Measurements from ENCODE around the gene DHX35.
A peak's percentile ranks its signal among the peaks of the same experiment; 100 is the strongest.

Gene DHX35

GRCh38 chr20:39021748-39022147 lies 59.6 kb downstream of the DHX35 start:
- no peak for DNase-seq (ENCODE audit: low spot score)

- no peak for DNase-seq (ENCODE audit: low spot score)
These were observed 63.7 kb downstream of the DHX35 start for GRCh38 chr20:39025883-39026282.

- DNase-seq (ENCODE audit: low spot score) = no peak
These were observed 67.2 kb downstream of the DHX35 start for GRCh38 chr20:39029364-39029763.

GRCh38 chr20:39032997-39033396 lies 70.9 kb downstream of the DHX35 start:
- no peak for DNase-seq (ENCODE audit: low spot score)

- no peak for DNase-seq (ENCODE audit: low spot score)
These were observed 73.9 kb downstream of the DHX35 start for GRCh38 chr20:39036011-39036410.

- no peak for DNase-seq (ENCODE audit: low spot score)
These were observed 74.7 kb downstream of the DHX35 start for GRCh38 chr20:39036851-39037250.

- DNase-seq (ENCODE audit: low spot score) = no peak
These were observed 75.9 kb downstream of the DHX35 start for GRCh38 chr20:39038047-39038446.

- peak; percentile 70 for DNase-seq (ENCODE audit: low spot score)
These were observed 76.4 kb downstream of the DHX35 start for GRCh38 chr20:39038495-39038894.

DNA sequence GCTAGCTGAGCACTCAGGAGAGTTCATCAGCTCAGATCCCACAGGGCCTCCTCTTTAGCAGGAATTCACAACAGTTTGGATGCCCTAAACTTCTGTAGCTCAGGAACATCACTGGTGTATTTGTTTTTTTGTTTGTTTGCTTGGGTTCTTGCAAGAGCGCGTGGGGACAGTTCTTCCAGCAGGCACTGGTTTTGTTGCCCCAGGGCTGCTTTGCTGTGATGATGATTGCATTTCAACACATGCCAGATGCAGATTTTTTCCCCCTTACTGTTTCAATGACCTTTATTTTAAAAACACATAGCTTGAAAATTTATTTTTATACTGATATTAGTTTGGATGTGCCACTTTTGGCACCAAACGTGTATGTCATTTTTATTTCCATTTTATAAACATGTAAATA lies 77.1 kb downstream of the DHX35 start:
- no peak for DNase-seq (ENCODE audit: low spot score)

GRCh38 chr20:39040116-39040515 lies 78.0 kb downstream of the DHX35 start:
- DNase-seq (ENCODE audit: low spot score) = no peak

- DNase-seq (ENCODE audit: low spot score) = no peak
These were observed 78.9 kb downstream of the DHX35 start for GRCh38 chr20:39041067-39041466.

DNA sequence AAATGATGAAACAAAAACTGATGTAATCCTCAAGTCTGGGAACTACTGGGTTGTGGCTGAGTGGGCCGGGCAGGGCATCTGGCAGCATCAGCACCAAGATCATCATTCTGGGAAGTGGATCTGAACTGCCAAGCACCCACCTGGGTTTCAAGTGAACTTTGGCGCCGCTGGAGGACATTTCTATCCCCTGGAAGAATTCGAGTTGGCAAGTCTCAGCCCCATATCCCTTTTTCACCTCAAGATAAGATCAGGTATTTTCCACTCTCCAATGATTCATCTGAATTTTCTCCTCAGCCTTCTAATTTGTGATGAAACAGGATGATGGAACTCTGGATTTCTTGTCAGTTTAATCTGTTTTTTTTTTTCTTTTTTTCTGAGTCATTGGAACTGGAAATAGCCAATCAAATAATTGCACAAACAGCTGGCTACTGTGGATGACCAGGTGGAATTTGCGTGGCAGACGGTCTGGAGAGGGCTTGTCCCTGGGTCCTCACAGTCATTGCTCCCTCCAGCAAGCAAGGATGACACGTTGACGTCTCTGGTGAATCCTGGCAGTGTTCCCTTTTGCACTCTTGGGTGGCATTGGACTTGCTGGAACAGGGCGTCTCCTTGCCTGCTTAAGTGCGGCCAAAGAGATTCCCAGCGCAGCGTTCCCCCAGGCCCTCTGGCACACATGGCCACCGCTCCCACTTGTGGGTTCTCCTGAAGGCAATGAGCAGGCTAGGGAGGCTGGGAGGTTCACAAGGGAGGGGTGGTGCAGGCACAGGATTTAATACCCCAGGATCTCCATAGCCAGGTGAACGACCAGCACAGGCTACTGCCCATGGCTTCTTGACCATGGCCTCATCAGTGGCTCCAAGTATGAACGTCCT lies 80.4 kb downstream of the DHX35 start:
- no peak for DNase-seq (ENCODE audit: low spot score)

GRCh38 chr20:39044501-39044900 lies 82.4 kb downstream of the DHX35 start:
- DNase-seq (ENCODE audit: low spot score) = no peak

DNA sequence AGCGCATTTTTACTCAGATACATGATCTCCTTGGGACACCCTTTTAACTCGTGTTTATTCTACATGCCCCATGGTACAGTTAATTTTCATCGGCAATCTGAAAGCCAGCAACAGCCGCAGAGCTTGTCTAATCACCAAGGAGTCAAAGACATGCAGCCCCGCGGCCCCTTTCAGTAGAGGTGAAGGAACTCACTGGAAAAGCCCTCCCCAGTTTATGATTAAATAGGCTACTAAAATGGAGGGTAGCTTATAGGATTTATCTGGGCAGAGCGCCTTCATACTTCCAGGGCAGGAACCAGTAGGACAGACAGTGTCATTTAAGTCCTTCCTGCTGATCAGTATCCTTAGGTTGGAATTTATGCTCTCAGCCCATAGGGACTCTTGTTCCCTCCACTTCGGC lies 83.5 kb downstream of the DHX35 start:
- DNase-seq (ENCODE audit: low spot score) = no peak

DNA sequence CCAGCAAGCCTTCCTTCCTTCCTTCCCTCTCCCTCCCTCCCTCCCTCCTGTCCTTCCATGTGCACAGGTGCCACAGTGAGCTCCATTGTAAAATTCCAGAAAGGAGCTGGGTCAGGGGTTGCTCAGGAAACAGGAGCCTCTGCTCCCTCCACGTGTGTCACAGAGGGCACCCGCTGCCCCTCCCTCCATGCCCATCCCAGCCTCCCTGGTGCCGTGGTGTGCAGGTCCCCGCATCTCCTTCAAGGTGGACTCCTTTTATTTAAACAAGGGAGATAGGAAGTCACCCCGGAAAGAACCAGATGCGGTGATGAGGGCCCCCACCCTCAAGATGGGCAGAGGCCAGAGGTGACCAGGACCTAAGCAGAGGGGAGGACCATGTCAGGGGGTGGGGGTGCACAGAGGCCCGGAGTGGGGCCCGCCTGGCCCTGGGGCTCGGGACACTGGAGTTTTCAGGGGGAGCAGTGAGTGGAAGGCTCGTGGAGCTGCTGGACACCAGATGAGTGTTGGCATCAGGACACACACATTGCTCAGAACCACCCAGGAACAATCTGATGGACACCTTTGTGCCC lies 85.4 kb downstream of the DHX35 start:
- DNase-seq (ENCODE audit: low spot score) = no peak

DNA sequence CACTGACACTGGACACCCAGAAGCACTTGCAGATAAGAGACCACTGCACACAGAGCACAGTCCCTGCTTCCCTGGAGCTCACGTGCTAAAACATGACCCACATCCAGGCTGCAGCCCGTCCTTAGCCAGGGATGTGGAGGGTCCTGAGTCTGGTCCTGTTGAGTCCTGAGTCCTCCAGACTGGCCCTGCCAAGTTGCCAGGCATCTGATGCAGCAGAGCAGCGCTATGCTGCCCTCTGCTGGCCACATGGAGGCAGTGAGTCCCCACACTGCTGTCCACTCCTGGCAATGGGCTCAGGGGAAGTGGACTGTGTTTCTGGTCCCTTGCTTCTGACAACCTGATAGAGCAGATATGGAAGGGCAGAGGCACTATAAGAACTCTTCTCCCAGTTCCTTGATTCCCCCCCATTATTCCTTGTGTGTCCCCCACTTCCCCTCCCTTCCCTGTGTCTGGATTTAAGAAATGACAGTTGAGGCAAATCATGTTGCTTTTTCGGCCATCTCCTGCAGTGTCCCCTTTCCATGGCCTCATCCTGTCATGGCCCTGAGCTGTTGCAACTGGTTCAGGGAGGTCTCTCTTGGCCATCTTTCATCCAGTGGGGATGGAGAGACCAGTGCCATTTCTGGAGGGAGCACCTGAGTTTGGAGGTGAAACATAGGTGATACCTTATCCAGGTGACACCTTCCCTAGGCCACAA lies 86.0 kb downstream of the DHX35 start:
- DNase-seq (ENCODE audit: low spot score) = peak; percentile 73

GRCh38 chr20:39049148-39049547 lies 87.0 kb downstream of the DHX35 start:
- no peak for DNase-seq (ENCODE audit: low spot score)

DNA sequence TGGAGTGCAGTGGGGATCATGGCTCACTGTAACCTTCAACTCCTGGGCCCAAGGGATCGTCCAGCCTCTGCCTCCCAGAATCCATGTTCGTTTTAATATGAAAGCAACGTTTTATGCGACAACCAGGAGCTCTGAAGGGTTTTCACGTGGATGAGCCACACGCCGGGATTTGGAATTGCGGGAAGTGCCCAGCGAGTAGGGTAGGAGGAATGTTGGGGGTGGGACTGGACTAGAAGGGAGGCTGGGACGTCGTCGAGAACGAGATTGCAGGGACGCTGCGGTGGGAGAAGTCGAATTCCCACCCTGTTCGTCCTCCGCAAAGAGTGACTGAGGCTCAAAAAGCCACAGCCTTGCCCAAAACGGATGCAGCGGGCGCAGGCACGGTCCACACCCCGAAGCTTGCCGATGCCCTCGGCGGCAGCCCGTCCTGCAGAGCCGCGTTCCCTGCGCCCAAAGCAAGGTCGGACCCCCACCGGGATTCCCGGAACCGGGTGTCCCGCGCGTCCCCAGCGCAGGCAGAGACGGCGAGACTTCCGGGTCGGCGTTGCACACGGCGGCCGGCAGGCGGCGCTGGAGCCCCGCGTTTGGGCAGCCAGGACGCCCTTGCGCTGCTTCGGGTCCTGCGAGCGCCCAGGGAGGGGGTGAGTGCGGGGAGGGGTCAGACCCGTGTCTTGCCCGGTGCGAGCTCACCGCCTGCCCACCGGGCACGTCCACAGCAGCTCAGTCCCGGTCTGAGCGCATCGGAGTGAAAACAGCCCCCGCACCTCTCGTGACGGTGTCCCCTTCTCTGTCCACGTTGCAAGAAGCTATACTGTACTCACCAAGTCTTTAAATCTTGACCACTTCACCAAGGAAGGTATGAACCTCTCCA lies 87.8 kb downstream of the DHX35 start:
- DNase-seq (ENCODE audit: low spot score) = peak; percentile 68

GRCh38 chr20:39050555-39050902 lies 88.4 kb downstream of the DHX35 start:
- DNase-seq (ENCODE audit: low spot score) = no peak

DNA sequence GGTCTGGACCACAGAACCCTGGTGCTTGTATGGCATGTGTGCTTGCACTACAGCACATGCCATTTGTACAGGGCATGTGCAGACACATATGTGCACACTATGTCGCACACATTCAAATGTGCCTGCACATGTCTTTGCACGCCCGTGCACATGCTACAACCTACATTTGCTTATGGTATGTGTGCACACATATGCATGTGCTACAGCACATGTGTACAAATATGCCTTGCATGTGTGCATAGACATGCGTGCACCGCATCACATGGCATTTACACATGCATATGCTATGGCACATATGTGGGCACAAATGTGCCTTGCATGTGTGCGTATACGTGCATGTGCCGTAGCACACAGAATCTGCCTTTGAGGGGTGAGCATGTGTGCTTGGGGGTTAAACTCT lies 90.5 kb downstream of the DHX35 start:
- DNase-seq (ENCODE audit: low spot score) = no peak

DNA sequence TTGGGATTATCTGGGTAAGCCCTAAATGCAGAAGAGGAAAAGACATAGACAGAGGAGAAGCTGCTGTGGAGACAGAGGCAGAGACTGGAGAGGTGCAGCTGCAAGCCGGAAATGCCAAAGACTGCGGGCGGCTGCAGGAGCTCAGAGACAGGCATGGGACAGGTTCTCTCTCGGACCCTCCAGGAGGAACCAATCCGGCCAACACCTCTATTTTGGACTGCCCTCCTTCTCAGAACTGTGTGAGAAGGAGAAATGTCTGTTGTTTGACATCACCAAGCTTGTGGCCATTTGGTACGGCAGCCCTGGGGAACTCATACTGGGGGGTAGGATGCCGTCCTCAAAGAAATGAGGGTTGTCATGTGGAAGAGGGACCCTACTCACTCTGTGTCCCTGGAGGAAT lies 95.0 kb downstream of the DHX35 start:
- no peak for DNase-seq (ENCODE audit: low spot score)

GRCh38 chr20:39057911-39058310 lies 95.8 kb downstream of the DHX35 start:
- DNase-seq (ENCODE audit: low spot score) = no peak
